Activated CD4-positive, alpha-beta T cell treated with anti-CD3 and anti-CD28 coated beads, Interleukin-2, amount 50 U/mL, for 24 hours (primary cell): ENCODE data around the gene SPACA9.

ENCODE experiments used
- DNase-seq, 2 donors: peaks; one replicate each; pipeline ENCODE4 v3.0.0-alpha.2; 2020; ENCODE audit warnings: low read depth in 1 of 2, low spot score in 1 of 2

SPACA9 gene

DNA sequence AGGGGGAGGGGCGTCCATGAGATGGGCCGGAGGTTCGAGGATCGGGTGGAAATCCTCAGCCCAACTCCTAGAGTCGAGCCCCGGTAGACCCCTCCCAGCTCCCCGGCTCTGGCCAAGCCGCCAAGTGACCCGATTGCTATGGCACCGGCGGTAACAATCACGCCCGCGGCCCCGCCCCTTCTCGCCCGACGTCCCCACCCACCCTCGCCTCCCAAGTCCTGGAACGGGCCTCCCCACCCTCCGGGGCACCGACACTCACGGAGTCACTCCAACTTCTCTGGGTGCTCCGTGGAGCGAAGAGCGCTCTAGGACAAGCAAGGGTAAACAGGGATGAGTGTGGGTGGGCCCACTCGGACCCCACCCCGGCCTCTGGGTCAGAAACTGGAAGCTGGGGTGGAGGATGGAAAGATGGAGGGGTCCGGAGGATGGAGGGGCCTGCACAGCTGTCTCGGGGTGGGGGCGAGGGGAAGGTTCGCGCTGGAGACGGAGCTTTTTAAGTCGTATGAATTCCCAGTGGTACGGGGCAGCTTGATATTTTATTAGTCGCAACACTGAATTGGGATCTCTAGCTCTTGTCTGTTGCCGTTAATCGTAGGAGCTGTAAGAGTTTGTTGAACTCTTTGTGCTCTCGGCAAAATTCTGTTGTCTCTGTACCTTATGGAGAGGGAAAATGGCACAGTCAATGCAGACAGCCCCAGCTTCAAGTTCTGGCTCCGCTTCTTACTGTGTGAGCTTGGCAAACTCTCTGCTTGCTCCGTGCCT lies at the start of gene SPACA9:
Gene SPACA9 (plus strand): TSS at position 204 of the 762 bp plus-strand sequence. CDS start 5,050 bp downstream, outside the sequence.
- no peak for DNase-seq

DNA sequence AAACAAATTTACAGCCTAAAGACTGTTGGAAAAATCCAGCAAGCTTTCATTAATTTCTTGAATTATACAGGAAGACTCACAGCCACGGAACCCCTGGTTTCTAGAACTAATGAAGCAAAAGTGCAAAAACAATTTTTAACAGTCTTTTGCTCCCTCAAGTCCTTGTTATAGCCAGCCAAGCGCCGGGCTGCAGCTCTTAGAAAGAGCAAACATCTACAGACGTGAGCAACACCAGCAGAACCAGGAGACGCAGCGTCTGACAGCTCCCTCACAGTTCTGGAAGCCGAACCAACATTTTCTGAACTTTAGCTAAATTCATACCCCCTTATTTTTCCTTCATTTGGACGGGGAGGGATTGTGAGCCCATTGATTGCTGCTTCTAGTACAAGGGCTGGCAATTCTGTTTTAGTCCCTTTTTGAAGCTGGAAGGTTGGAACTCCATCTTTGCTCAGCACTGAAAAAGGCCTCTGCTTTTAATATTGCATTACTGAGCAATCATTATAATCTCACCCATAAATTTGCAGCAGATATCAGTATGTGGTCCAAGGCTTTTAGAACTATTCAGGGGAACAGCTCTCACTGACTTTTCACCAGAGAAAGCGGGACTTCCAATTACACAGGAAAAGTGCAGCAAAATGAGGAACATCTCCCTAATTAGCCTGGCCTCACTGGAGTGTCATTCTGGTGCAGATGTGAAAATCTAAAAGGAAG lies 46.4 kb upstream of the SPACA9 start:
- DNase-seq, result no peak

DNA sequence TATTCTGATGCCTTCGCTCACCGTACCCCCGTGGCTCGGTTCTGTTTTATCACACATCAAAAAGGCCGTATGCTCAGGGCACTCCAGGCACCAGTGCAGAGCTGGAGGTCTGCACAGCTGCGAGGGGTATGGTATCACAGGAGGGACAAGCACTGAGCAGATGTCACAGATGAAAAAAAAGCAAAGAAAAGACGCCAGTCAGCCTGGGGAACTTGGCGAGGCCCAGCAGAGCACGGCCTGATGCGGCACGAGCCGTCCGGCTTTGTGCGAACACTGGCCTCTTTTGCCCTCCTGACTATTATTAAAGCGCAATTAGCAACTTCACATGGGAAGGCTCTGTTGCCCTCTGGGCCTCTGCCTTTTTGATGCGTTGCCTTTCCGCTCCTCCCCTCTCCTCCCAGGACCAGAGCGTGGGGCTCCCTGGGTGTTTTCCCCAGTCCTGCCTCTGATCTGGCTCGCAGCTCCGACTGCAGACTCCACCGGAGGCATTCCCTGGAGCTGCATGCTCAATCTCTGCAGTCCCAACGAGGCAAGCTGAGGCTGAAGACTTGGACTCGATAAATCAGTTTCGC lies 45.1 kb upstream of the SPACA9 start:
- DNase-seq, result no peak

DNA sequence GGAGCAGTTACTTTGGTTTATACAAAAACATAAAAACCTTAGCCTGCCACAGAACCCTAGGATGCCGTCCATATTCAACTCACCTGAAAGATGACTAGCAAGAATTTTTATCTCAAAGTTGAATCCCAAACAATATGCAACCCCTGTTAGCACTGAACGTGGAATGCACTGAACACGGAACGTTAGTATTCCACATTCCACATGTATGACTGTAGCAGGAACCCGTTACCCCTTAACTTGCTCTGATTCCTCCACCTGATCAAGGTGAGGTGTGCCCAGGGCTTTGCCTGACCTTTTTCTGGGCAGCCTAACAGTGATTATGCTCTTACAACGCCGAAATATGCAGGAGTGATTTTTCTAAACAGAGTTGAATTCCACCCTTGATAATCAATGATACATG lies 44.4 kb upstream of the SPACA9 start:
- DNase-seq, result no peak

DNA sequence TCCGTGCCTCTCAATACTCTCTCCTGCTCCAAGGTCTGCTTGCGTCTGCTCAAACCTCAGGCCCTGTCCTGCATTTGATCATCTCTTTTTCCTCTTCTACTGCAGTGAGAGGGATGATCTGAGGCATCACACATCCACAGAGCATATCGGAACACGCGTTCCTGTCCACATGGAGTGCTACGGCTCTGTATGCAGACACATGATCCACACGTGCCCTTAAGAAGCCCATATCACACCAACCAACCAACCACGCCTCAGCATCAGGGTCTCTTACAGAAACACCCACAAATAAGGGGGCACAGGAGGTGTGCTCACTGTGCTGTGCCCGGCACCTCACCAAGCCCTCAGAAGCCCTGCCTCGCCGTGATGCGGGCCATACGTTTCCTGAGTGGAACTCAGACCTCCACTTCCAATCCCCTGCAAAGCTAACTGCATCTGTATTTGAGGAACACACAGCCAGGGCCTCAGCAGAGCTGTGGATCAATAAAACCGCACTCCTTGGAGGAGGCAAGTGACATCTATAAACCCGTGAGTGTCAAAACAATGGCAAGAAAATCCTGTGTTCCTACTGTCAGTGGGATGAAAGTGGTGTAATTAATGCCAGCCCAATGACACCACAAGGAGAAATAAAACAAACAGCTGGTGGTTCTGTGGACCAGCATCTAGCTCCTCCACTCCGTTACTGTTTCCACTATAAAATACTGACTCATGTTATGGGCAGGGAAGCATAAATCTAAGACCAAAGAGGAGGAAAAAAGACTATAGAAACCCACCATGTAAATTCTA lies 41.0 kb upstream of the SPACA9 start:
- DNase-seq, result no peak

DNA sequence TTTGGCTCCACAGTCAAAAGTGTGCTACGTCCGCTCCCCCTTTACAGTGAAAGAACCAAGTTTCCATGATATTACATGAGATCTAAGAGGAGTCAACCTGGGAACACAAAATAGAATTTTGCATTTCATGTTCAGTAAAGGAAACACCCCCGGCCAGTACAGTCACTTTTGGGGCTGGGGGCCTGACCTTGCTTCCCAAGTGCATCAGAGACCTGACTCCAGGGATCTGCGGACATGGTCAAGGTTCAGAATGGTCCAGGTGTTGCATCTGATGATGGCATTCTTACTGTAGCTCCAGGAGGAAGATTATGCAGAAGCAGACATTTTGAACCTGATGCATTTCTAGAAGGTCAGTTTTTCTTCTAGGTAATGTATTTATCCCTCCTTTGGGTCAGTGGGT lies 40.4 kb upstream of the SPACA9 start:
- no peak for DNase-seq

DNA sequence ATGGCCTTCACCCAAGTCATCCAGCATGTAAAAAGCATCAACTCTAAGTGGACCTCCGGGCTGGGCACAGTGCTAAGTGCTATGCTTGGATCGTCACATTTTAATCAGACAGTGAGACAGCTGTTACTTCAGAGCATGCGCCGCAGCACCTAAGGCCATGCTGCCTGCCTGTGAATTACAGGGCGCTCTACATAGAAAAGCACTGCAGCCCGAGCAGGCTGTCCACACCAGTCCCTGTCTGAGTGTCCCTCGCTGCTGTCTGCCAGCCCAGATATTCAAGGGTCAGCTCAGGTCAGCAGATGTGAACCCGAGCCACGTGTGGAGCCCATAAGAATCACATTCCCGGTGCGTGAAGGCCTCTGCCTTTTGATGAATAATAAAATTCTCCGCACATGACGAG lies 37.7 kb upstream of the SPACA9 start:
- DNase-seq, result no peak

DNA sequence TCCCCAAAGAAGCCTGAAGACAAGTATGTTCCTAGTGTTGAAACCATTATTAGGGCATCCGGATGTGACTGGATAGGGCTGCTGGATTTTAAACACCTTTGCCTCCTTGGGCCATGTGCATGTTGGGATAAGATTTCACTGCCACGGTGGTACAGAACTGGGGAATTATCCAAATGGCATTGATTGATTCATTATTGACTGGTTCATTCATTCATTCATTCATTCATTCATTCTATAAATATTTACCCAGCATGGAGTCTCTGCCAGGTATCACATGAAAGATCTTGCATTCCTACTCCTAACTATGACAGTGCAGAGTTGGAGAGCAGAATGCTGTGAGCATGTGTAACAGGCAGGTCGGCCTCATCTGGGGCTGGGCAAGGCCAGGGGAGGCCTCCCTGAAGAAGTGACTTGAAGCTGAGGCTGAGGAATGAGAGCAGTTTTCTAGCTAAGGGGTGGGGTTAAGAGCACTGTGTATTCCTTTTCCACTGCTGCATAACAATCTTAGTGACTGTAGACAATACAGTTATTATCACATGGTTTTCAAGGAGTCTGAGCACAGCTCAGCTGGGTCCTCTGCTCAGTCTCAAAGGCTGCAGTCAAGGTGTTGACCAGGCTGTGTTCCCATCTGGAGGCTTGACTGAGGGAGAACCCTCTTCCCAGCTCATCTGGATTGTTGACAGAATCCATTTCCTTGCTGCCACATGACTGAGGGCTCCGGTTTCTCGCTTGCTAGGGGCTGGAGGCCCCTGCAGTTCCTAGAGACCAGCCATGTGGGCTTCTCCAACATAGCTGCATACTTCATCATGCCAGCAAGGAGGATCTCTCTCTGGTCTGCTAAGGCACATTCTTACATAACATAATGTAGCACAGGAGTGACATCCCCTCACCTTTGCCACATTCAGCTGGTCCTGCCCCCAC lies 36.3 kb upstream of the SPACA9 start:
- DNase-seq, result no peak

DNA sequence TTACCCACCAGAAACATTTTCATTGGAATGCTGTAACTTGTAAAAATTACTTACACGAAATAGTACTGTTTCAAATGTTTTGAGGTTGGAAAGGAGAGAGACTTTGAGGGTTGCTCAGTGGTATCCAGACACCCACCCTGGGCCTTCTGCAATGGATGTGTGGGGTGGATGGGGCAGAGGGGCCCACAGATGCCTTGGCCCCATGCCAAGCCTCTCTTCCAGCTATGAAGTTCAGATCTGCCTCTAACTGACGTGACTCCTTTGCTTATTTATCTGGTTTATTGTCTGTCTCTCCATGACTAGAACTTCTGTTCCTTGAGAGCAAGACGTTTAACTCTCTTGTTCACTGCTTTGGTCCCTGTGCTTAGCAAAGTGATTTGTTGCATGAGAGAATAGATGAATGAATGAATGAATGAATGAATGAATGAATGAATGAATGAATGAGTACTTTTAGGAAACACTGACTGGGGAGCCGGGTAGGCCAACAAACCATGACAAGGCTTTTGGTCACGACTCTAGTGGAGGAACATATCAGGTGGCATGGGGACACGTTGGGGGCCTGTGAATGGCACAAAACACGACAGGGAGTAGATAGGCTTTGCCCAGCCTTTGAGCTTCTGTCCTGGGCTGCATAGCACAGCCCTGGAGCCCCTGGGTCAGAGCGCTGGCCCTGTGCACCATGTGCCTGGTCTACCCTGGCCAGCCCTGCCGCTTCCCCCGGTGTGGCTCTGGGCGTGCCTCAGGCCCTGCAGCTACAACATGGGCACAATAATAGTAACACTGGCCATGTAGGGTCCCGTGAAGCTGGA lies 32.4 kb upstream of the SPACA9 start:
- DNase-seq, result no peak

DNA sequence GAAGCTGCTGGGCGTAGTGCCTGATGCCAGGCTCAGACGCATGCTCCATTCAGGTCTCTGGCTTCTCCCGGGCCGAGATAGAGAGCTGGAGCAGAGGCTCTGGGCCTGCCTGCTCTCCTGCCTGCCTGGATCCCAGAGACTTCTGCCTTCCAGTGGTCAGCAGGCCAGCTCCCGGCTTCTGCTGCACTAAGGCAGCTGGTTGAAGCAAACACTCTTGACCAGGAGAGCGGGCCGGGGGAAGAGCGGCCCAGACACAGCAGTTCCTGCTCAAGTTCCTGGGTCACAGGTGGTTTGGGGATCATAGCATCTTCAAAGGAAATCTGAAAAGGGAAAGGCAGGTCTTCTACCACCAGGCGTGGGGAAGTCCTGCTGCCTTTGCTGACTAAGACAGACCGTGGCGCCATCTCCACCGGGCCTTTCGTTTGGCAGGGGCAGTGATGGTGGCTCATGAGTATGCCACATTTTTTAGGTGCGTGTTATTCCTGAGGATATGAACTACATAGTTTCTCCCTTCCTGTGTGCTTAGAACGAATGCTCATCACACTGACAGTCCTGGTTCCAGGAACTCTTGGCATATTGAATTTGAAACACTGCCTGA lies 31.7 kb upstream of the SPACA9 start:
- no peak for DNase-seq

DNA sequence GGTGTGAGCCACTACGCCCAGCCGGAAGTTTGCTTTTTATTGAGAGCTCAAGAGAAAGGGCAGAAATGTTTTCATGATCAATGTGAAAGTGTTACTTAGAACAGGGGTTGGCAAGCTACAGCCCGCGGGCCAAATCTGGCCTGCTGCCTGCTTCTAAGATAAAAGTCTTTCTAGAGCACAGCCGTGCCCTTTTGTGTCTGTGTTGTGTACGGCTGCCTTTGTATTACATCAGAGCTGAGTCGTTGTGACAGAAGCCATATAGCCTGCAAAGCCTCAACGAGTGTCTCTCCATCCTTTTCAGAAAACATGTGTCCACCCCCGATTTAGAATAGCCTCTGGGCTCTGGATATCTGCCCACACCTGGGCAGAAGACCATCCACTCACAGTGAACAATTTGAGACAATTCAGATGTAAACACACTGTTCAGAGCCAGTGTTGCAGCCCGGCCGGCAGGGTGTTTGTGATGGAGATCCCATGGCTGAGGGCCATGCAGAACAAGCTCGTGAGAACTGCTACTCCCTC lies 29.5 kb upstream of the SPACA9 start:
- DNase-seq, result no peak

DNA sequence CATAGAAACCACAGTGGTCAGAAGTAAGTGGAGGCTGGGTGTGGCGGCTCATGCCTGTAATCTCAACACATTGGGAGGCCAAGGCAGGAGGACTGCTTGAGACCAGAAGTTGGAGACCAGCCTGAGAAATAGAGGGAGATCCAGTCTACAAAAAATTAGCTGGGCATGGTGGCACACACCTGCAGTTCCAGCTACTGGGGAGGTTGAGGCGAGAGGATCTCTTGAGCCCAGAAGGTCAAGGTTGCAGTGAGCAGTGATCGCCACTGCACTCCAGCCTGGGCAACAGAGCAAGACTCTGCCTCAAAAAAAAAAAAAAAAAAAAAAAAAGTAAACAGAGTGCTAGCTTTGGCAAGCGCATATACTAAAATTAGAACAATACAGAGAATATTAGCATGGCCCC lies 25.2 kb upstream of the SPACA9 start:
- no peak for DNase-seq

DNA sequence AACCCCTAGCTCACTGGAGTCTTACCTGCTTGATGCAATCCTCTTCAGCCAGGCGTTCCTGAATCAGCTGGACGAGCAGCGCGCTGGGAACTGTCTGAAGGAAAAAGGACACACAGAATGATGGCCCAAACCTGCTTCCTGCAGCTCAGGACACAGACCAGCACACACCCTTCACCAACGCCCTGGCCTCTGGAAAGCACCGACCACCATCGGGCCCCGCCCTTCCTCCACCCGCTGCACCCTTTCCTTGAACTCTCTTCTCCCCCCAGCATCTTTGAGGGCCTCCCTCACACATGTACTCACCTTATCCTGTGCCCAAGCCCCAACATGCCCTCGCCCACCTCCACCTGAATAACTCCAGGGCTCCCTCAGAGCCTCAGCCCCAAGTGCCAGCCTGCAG lies 23.9 kb upstream of the SPACA9 start:
- DNase-seq, result no peak

DNA sequence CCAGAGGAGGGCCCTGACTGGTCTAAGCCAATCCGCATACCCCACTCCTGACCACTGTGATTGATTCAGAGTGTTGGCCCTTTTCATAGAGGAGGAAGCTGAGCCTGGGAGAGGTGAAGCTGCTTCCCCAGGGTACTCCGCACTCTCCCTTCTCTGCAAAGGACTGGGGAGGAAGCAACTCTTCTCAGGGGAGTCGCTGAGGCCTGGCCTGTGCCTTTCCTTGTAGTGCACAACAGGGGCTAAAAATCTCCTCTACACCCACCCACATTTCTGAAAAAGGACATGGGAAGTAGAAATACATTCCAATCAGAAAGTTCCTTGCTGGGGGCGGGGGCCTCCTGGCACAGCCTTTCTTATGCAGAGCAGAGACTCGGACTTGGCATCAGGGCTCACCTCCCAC lies 22.8 kb upstream of the SPACA9 start:
- DNase-seq, result no peak

DNA sequence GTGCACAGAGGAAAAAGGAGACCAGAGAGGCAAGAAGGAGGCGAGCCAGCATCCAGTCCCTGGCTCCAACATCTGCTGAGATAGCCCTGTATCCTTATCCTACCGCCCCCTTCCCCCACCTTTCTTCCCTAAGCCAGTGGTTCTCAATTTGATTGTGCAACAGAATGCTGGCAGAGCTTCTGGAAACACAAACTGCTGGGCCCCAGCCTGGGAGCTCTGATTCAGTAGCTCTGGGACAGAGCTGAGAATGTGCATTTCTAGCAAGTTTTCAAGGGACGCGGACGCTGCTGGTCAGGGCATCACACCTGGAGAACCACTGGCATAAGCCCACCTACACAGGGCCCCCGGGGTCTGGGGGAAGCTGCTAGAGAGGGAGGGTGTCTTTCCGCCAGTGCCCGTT lies 21.7 kb upstream of the SPACA9 start:
- no peak for DNase-seq

DNA sequence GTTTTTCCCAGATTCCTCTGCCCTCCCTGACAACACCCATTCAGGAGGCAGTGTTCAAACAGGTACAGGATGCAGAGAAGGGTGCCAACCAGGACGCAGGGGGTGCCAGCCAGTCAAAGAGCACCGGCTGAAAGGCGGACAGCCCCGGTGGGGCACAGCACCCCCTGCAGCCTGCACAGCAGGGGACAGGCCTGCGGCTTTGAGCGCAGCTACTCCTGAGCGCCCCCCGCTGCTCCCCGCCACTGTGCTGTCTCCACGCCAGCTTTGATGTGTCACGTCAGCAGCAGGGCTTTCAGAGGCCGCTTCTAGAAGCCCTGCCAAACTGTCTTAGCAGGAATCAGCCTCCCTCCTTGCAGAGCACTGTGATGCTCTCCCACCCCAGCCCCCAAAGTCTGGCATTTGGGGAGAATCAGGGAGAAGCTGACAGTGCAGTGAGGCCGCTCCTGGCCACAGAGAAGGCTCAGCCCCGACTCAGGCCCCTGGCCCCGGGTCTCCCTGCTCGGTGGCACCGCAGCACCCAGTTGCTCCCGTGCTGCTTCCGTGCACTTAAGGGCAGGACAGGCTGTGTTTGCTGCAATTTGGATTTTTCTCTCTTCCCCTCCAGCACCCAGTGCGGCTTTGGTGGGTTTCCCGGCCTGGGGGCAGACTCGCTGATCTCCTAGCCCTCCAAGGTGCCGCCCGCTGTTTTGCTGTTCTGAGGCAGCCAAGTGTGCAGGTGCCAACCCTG lies 20.9 kb upstream of the SPACA9 start:
- DNase-seq, result no peak

DNA sequence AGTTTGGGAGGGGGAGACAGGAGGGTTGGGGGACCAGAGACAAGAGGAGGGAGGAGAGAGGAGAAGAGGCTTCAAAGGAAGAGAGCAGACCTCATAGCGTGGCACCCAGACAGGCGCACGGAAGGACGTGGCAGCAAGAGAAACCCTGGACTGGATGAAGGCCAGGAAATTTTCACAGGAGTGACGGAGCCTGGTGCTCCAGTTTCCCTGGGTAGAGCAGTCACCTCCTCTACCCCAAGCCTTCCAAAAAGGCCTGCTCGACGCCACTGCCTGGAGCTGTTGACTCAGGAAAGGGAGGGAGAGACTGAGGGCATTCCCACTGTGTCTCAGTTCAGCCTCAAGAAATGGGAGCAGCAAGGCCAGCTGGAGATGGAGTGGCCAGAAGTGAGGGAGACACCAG lies 19.9 kb upstream of the SPACA9 start:
- DNase-seq, result no peak

DNA sequence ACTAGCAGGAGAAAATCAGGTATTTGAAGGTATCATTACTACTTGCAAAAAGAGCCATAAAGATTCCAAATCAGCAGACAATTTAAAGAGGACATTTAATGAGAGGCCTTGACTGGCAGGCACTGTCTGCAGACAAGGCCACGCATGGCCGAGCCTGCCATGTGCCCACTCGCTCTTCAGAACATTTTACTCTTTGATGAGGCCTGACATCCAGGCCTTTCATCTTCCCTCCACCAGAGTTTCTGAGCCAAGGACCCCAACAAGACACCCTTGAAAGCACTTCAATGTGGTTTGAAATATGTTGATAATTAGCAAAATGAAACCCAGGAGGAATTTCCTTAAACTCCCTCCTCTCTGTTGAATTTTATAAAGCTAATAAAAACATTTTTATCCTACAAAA lies 17.0 kb upstream of the SPACA9 start:
- DNase-seq, result no peak
